Tibial nerve (tissue), 3 donors: Measurements from ENCODE around the gene DACT3.

Experiments
- CTCF ChIP-seq, 5 experiments: fragments of 200-600 bp in 3 of 5; fragments of 450-650 bp in 2 of 5; sonication (generic) in 3 of 5; IDR thresholded peaks; one replicate each; pipeline ENCODE4 v1.5.1; 2016 to 2019; ENCODE audit warnings: antibody characterized with exemption in 5 of 5, mild to moderate bottlenecking in 3 of 5, moderate library complexity in 2 of 5
- POLR2A ChIP-seq, 2 donors: fragments of 450-650 bp; IDR thresholded peaks; one replicate each; pipeline ENCODE4 v1.6.1; 2017; ENCODE audit warnings: antibody characterized with exemption in 2 of 2, mild to moderate bottlenecking in 2 of 2, moderate library complexity in 2 of 2

DNA sequence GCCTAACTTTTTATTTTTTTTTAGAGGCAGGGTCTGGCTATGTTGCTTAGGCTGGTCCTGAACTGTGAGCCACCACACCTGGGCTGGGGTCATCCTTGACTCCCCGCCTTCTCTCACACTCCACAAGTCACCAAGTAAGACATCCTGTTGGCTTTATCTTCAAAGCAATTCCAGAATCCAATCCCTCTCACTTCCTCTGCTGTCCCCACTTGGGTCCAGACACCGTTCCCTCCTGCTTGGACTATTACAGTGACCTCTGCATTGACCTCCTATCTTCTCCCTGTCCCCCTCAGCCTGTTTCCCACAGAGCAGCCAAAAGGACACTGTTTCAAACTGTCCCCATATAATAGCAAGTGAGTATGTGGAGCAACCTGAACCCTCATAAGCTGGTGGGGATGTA, 20.3 kb downstream of the DACT3 start:
- TF ChIP-seq POLR2A (IDR thresholded peaks at IDR 0.05) (no peak), CTCF (IDR thresholded peaks at IDR 0.05) (no peak)
